GM21367 (cell line): ENCODE measurements around the gene BBS4.
"Not testable (repeated sequence)": the region's sequence is repeated elsewhere in the genome, so short reads cannot be mapped to it uniquely, and the experiment has no call there.

Source experiments
- ATAC-seq: cut with Tn5 transposase; IDR thresholded peaks from one replicate; pipeline ENCODE4 v1.9.1; 2021; ENCODE audit not compliant: unreplicated experiment

The BBS4 gene

GRCh38 chr15:72698938-72699337 lies 12.9 kb downstream of the BBS4 start:
- no peak for ATAC-seq

GRCh38 chr15:72700076-72700475 lies 14.1 kb downstream of the BBS4 start:
- ATAC-seq: no peak

GRCh38 chr15:72706266-72706665 lies 20.3 kb downstream of the BBS4 start:
- ATAC-seq: no peak

- not testable (repeated sequence) for ATAC-seq
Measured at GRCh38 chr15:72708551-72709303, 22.7 kb downstream of the BBS4 start.

GRCh38 chr15:72722071-72722696 lies 36.2 kb downstream of the BBS4 start:
- no peak for ATAC-seq

- no peak for ATAC-seq
Measured at GRCh38 chr15:72724028-72724427, 38.0 kb downstream of the BBS4 start.

GRCh38 chr15:72725446-72725845 lies 39.4 kb downstream of the BBS4 start:
- ATAC-seq: no peak

- ATAC-seq: not testable (repeated sequence)
Measured at GRCh38 chr15:72725851-72726250, 39.8 kb downstream of the BBS4 start.

GRCh38 chr15:72727154-72727553 lies 41.1 kb downstream of the BBS4 start:
- ATAC-seq: no peak

- ATAC-seq: not testable (repeated sequence)
Measured at GRCh38 chr15:72728249-72728648, 42.2 kb downstream of the BBS4 start.

GRCh38 chr15:72728821-72729220 lies 42.8 kb downstream of the BBS4 start:
- ATAC-seq: no peak

- no peak for ATAC-seq
Measured at GRCh38 chr15:72732086-72732485, 46.1 kb downstream of the BBS4 start.

- ATAC-seq: no peak
Measured at GRCh38 chr15:72732516-72732915, 46.5 kb downstream of the BBS4 start.

- ATAC-seq: no peak
Measured at GRCh38 chr15:72733941-72734738, 48.1 kb downstream of the BBS4 start.

- ATAC-seq: no peak
Measured at GRCh38 chr15:72735111-72735510, 49.1 kb downstream of the BBS4 start.

- no peak for ATAC-seq
Measured at GRCh38 chr15:72737061-72737460, 51.1 kb downstream of the BBS4 start.

- ATAC-seq: no peak
Measured at GRCh38 chr15:72737723-72738122, 51.7 kb downstream of the BBS4 start.

GRCh38 chr15:72740219-72740618 lies 54.2 kb downstream of the BBS4 start:
- ATAC-seq: peak; percentile 70

GRCh38 chr15:72749700-72750099 lies 63.7 kb downstream of the BBS4 start:
- no peak for ATAC-seq

- no peak for ATAC-seq
Measured at GRCh38 chr15:72751751-72752455, 65.9 kb downstream of the BBS4 start.

- no peak for ATAC-seq
Measured at GRCh38 chr15:72754096-72754495, 68.1 kb downstream of the BBS4 start.
